Hepatocyte (in vitro differentiated cells): ENCODE data around the gene UTS2R.

ENCODE experiments used
- CTCF ChIP-seq: fragments of 200-600 bp; sonication (generic); IDR thresholded peaks from 2 replicates; pipeline ENCODE4 v1.5.1; 2016; ENCODE audit warnings: antibody characterized with exemption, mild to moderate bottlenecking; ENCODE audit not compliant: poor library complexity
- EZH2 ChIP-seq: fragments of 200-600 bp; sonication (generic); IDR thresholded peaks from 2 replicates; pipeline ENCODE4 v1.6.1; 2016; ENCODE audit warnings: antibody characterized with exemption, mild to moderate bottlenecking, borderline replicate concordance
- EZH2phosphoT487 ChIP-seq: fragments of 200-600 bp; sonication (generic); IDR thresholded peaks from one replicate; pipeline ENCODE4 v1.6.1; 2018; ENCODE audit warnings: antibody characterized with exemption, mild to moderate bottlenecking, low read depth, moderate library complexity; ENCODE audit not compliant: unreplicated experiment, severe bottlenecking

- TF ChIP-seq CTCF (no peak), EZH2phosphoT487 (no peak), EZH2 (no peak)
Observed at GRCh38 chr17:82388223-82388921, 16.8 kb downstream of the UTS2R start.
